Measurements from ENCODE around the gene EXPH5. TPM values are rescaled to one million over a fixed set of nuclear protein-coding genes. Genes with fewer than 3 reads are reported as not detected.

The EXPH5 gene
- total and polyA plus RNA-seq, 9 of the 15 experiments (the other 6 are each of a cell fraction or from before 2014, with no cell fraction given), result 1.3 to 8.5 (median 4.8) TPM

DNA sequence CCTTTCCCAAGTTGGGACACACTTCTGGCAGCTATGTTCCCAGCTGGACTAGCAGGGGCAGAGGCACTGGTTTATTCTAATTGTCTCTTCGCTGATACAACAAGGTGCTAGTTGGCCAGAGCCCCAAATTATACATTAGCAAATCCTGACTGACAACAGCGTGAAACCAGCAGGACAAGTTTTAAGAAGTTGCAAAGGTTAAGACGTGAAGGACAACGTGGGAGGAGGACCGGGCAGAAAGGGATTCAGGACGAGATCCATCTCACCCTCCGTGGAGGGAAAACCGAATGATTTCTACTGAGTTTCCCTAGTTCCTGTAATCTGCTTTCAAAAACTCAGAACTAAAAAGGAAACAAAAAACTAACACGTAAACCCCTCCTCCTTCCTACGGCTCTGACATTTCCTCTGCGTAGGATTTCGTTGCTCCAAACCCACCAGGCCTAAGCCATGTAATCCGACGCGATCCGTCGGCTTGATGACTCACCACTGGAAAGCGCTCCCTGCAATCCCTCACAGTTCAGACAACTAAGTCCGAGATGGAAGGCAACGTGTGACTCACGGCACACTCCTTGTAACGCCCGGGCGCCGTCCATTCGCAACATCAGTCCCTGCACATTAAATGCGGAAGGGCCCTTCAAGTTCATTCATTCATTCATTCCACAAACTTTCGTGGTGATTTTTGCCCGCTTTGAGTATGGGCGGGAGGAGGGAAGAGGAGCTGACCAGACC is 96.1 kb downstream of the EXPH5 start (continued):
- TF ChIP-seq ZNF778 (CRISPR knock-in tag; IDR thresholded peaks at IDR 0.05) (no peak), HLTF (IDR thresholded peaks at IDR 0.05) (no peak), BRD9 (IDR thresholded peaks at IDR 0.05; ENCODE audit: low read depth, partially characterized antibody) (peak; percentile 73), YBX1 (IDR thresholded peaks at IDR 0.05) (no peak), RAD51 (IDR thresholded peaks at IDR 0.05; ENCODE audit: borderline replicate concordance, low read depth) (no peak), CBX3 (IDR thresholded peaks at IDR 0.05; ENCODE audit: borderline replicate concordance in 1 of 2, low read length in 2 of 2) (peak in 1 of 2 experiments; percentile 45; a peak in 1 of 3 replicates)
- TF ChIP-seq, protein P1, sequence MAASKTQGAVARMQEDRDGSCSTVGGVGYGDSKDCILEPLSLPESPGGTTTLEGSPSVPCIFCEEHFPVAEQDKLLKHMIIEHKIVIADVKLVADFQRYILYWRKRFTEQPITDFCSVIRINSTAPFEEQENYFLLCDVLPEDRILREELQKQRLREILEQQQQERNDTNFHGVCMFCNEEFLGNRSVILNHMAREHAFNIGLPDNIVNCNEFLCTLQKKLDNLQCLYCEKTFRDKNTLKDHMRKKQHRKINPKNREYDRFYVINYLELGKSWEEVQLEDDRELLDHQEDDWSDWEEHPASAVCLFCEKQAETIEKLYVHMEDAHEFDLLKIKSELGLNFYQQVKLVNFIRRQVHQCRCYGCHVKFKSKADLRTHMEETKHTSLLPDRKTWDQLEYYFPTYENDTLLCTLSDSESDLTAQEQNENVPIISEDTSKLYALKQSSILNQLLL (CRISPR knock-in tag; IDR thresholded peaks at IDR 0.05; ENCODE audit: borderline replicate concordance), result no peak
- TF ChIP-seq, protein P2, sequence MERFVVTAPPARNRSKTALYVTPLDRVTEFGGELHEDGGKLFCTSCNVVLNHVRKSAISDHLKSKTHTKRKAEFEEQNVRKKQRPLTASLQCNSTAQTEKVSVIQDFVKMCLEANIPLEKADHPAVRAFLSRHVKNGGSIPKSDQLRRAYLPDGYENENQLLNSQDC (CRISPR knock-in tag; IDR thresholded peaks at IDR 0.05), result no peak
- TF ChIP-seq, protein P3, sequence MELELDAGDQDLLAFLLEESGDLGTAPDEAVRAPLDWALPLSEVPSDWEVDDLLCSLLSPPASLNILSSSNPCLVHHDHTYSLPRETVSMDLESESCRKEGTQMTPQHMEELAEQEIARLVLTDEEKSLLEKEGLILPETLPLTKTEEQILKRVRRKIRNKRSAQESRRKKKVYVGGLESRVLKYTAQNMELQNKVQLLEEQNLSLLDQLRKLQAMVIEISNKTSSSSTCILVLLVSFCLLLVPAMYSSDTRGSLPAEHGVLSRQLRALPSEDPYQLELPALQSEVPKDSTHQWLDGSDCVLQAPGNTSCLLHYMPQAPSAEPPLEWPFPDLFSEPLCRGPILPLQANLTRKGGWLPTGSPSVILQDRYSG (tag; conservative IDR thresholded peaks at IDR 0.05; ENCODE audit: low read depth), result peak; percentile 29; the same call in 1 of the 2 replicates
- TF ChIP-seq, protein P4, sequence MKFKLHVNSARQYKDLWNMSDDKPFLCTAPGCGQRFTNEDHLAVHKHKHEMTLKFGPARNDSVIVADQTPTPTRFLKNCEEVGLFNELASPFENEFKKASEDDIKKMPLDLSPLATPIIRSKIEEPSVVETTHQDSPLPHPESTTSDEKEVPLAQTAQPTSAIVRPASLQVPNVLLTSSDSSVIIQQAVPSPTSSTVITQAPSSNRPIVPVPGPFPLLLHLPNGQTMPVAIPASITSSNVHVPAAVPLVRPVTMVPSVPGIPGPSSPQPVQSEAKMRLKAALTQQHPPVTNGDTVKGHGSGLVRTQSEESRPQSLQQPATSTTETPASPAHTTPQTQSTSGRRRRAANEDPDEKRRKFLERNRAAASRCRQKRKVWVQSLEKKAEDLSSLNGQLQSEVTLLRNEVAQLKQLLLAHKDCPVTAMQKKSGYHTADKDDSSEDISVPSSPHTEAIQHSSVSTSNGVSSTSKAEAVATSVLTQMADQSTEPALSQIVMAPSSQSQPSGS (CRISPR knock-in tag; IDR thresholded peaks at IDR 0.05), result no peak; the same call in 1 of the 2 replicates
- TF ChIP-seq, protein P5, sequence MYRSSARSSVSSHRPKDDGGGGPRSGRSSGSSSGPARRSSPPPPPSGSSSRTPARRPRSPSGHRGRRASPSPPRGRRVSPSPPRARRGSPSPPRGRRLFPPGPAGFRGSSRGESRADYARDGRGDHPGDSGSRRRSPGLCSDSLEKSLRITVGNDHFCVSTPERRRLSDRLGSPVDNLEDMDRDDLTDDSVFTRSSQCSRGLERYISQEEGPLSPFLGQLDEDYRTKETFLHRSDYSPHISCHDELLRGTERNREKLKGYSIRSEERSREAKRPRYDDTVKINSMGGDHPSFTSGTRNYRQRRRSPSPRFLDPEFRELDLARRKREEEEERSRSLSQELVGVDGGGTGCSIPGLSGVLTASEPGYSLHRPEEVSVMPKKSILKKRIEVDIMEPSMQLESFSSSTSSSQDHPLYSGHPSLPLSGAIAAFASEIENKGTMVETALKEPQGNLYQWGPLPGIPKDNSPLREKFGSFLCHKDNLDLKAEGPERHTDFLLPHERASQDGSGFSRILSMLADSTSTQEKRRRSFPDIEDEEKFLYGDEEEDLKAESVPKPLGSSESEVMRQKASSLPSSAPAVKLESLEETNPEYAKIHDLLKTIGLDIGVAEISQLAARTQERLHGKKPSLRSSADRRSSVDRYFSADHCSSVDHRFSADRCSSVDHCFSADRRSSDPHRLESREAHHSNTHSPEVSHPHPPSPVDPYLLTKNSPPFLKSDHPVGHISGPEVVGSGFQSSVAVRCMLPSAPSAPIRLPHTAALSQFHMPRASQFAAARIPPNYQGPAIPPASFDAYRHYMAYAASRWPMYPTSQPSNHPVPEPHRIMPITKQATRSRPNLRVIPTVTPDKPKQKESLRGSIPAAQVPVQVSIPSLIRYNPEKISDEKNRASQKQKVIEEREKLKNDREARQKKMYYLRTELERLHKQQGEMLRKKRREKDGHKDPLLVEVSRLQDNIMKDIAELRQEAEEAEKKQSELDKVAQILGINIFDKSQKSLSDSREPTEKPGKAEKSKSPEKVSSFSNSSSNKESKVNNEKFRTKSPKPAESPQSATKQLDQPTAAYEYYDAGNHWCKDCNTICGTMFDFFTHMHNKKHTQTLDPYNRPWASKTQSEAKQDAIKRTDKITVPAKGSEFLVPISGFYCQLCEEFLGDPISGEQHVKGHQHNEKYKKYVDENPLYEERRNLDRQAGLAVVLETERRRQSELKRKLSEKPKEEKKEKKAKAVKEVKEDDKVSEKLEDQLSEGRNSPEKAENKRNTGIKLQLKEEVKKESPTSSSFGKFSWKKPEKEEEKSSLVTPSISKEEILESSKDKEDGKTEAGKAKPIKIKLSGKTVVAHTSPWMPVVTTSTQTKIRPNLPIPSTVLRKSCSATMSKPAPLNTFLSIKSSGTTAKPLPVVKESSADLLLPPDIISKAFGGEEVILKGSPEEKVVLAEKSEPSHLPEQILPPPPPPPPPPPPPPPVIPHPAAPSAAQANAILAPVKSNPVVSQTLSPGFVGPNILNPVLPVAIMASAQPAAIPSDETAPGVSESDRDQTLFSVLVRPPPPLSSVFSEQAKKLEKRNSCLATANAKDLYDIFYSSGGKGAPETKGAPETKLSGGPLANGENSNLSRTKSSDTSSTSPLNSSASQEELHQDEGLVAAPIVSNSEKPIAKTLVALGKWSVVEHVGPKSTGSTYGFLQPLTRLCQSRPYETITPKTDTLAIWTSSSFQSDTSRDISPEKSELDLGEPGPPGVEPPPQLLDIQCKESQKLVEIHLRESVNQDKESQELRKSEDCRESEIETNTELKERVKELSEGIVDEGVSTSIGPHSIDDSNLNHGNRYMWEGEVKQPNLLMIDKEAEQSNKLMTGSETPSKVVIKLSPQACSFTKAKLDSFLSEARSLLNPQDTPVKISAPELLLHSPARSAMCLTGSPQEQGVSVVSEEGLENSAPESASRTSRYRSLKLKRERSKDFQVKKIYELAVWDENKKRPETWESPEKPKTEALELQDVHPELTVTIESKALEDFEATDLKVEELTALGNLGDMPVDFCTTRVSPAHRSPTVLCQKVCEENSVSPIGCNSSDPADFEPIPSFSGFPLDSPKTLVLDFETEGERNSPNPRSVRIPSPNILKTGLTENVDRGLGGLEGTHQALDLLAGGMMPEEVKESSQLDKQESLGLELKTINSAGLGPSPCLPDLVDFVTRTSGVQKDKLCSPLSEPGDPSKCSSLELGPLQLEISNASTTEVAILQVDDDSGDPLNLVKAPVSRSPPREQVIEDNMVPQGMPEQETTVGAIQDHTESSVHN (IDR thresholded peaks at IDR 0.05; ENCODE audit: borderline replicate concordance in 1 of 2, low read depth in 1 of 2), result peak in 1 of 2 experiments; percentile 65; a peak in 1 of 4 replicates
- TF ChIP-seq, protein P6, sequence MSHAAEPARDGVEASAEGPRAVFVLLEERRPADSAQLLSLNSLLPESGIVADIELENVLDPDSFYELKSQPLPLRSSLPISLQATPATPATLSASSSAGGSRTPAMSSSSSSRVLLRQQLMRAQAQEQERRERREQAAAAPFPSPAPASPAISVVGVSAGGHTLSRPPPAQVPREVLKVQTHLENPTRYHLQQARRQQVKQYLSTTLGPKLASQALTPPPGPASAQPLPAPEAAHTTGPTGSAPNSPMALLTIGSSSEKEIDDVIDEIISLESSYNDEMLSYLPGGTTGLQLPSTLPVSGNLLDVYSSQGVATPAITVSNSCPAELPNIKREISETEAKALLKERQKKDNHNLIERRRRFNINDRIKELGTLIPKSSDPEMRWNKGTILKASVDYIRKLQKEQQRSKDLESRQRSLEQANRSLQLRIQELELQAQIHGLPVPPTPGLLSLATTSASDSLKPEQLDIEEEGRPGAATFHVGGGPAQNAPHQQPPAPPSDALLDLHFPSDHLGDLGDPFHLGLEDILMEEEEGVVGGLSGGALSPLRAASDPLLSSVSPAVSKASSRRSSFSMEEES (CRISPR knock-in tag; IDR thresholded peaks at IDR 0.05), result no peak
